ENCODE results near the gene CDC42EP4.
"Not testable (repeated sequence)": the region's sequence is repeated elsewhere in the genome, so short reads cannot be mapped to it uniquely, and the experiment has no call there.

Gene CDC42EP4

GRCh38 chr17:73318836-73319235 is 7.0 kb upstream of the CDC42EP4 start:
- no peak for DNase-seq

DNA sequence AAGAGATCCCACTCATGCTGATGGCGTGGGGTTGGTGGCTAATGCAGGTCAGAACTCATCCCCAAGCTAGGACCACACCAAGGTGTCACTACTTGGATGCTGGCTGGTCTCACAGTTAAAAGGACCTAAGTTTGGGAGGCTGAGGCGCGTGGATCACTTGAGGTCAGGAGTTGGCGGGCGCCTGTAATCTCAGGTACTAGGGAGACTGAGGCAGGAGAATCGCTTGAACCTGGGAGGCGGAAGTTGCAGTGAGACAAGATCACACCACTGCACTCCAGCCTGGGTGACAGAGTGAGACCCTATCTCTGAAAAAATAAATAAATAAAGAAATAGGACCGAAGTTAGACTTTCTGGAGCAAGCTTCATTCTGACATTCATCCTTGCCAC is 6.6 kb upstream of the CDC42EP4 start:
- no peak for DNase-seq

DNA sequence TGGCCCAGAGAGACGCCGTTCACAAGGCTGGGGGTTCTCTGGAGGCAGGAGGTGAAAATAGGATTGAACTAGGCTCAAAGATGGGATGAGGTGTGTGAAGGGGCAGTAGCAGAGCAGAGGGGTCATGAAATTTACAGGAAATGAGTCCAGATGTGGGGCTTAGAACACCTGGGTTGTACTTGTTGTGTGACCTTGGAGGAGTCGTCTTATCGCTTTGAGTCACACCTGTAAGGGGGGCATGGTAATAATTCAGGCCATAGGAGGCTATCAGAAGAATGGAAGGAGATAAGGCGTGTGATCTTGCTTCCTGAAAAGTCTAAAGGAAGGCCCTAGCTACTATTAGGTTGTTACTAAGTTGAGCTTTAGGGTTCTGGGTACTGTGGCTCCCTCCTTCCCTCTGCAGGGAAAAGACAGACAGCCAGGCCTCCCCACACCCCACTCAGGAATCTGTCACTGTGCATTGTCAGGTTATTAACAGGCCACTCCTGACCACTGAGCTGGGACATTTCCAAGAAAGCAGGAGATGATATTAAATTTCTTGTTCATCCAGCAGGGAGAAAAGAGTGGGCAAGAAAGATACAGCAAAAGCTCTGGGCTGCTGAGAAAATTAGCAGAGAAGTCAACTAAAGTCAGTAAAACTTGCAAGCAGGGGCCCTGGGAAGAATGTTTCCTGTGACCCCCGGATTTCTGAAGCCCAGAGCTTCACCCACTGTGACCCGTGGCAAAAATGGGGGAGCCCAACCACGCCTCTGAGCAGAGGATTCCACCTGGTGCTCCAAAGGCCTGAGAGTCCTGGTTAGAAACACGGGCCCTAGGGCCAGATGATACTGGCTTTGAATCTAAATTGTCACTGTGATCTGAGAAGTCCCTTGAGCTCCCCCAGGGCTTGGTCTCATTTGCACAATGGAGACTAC is 6.0 kb upstream of the CDC42EP4 start:
- no peak for DNase-seq

GRCh38 chr17:73316919-73317505 is 5.2 kb upstream of the CDC42EP4 start:
- DNase-seq: no peak

- DNase-seq: no peak
These were observed 3.7 kb upstream of the CDC42EP4 start for GRCh38 chr17:73315471-73315870.

DNA sequence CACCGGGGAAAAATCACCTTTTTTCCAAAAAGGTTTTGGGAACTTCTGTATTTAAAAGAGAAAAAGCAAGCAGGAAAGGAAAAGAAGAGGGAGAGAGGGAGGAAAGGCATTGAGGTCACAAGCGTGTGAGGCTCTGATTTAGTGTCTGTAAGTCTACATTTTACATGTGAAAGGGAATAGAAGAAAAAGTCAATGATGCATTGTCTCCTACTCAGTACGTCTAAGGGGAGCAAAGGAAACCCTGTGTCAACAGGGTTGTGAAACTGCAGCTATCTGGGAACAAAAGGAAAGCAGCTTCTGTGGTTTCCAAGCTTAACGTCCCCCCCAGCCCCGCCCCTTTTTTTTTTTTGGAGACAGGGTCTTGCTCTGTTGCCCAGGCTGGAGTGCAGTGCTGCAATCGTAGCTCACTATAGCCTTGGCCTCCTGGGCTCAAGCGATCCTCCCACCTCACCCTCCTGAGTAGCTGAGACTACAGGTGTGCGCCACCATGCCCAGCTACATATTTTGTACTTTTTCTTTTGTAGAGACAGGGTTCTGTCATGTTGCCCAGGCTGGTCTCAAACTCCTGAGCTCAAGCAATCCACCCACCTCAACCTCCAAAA is 1.8 kb upstream of the CDC42EP4 start:
- DNase-seq: no peak

DNA sequence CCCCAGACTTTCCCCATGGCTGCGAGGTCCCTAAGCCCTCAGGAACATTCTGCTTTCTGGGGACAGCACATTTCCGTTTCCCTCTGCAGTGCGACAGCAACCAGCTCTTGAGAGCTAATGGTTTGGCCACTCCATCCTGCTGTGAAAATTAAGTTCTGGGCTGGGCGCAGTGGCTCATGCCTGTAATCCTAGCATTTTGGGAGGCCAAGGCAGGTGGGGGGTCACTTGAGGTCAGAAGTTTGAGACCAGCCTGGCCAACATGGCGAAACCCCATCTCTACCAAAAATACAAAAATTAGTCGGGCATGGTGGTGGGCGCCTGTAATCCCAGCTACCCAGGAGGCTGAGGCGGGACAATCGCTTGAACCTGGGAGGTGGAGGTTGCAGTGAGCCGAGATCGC is 1.1 kb upstream of the CDC42EP4 start:
- not testable (repeated sequence) for DNase-seq

- DNase-seq: no peak
These were observed 397 bp downstream of the CDC42EP4 start for GRCh38 chr17:73311428-73311780.

DNA sequence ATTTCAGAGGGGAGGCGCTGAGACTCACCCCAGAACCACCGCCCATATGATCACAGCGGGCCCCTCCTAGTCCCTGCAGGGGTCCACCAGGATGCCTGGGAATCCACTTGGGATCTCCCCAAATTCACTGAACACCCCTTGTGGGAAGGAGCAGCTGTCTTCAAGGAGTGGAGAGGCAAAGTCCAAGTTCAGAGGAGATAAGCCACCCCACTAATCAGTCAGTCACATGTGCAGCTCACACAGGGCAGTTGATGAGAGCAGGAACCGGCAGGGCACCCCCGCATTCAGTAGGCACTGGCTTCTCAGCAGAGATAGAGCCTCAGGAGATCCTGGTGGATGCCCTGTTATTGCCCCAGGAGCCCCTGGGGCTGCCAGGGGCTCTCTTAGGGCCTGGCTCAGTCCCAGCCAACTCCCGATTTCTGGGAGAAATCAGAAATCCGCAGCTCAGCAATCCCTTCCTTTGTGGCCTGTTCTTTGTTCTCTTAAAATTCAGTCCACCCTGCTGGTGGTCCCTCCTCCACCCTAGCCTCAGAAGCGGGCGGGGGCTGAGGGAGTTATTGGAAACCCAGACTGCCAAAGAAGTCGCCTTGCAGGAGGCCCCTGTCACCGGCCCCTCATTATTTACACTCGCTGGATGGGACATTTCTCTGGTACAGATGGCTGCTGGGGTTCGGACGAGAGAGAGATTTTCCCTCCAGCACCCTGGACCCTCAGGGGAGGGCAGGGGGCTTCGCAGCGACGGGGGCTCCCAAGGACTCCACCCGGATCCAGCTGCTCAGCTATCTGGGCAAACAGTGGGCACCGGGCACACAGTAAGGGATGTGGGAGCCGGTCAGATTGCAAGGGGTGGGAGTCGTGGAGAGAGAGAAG is 1.8 kb downstream of the CDC42EP4 start:
- peak; percentile 35 for DNase-seq

DNA sequence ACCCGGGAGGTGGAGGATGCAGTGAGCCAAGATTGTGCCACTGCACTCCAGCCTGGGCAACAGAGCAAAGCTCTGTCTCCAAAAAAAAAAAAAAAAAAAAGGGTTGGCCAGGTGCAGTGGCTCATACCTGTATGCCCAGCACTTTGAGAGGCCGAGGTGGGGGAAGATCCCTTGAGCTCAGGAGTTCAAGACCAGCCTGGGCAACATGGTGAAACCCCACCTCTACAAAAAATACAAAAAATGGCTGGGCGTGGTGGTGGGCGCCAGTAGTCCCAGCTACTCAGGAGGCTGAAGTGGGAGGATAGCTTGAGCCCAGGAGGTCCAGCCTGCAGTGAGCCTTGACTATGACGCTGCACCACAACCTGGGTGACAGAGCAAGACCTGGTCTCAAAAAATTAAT is 2.8 kb downstream of the CDC42EP4 start:
- DNase-seq: not testable (repeated sequence)

DNA sequence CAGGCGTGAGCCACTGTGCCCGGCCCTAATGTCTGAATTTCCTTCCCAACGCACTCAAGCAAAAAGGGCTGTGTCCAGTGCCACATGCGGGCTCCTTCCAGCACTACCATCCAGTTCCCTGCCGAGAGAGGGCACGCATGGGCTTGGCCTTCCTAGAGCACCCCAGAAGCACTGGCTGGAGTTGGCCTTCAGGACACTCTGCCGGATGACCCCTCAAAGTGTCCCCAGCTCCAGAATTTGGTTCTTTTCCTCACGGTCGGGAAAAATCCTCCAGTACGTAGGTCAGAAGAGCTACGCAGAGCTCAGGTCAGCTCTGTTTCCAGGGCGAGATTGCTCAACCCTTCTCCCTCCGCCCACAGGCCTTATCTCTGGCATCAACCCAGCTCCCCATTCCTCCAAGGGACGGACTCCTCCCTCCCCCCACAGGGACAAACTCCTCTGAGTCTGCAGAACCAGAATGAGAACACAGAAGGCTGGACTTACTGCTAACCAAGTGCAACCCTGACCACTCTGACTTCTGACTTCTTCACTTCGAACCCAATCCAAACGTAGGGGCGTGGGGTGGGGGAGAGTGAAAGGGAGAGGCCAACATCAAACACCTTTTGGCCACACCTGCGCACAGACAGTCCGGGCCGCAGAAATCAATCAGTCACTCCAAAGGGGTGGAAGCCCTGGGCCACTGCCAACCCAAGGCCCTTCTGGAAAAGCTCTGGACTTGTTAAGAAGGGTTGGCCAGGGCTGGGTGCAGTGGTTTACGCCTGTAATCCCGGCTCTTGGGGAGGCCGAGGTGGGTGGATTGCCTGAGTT is 3.6 kb downstream of the CDC42EP4 start:
- peak; percentile 96 for DNase-seq

DNA sequence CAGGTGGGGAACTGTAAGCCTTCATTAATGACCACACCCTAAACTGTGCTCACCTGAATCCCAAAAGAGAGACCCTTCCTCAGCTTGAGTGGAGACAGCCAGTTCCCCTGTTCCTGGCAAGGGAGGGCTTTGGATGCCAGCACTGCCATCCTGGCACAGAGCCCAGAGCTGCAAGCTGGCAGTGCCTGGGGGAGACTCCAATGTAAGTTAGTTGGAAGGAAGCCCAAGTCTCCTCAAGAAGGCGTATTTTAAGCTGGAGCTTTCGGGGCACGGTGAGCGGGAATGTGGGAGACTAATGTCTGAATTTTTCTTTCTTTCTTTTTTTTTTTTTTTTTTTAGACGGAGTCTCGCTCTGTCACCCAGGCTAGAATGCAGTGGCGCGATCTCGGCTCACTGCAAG is 4.7 kb downstream of the CDC42EP4 start:
- DNase-seq: no peak

- no peak for DNase-seq
These were observed 5.7 kb downstream of the CDC42EP4 start for GRCh38 chr17:73305845-73306836.

GRCh38 chr17:73304971-73305812 is 6.6 kb downstream of the CDC42EP4 start:
- peak; percentile 94 for DNase-seq

- DNase-seq: no peak
These were observed 7.4 kb downstream of the CDC42EP4 start for GRCh38 chr17:73304438-73304837.

DNA sequence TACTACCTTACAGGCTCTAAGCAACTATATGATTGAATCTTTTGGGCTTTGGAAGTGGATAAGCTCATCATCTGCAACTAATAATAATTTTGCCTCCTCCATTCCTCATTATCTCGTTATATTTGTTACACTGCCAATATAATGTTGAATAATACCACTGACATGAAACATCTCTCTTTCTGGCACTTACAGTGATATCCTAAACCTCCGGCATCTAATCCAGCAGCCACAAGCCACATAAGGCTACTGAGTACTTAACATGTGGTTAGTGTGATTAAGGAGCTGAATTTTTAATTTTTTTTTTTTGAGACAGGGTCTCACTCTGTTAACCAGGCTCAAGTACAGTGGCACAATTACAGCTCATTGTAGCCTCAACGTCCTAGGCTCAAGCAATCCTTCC is 9.6 kb downstream of the CDC42EP4 start:
- DNase-seq: peak; percentile 28

DNA sequence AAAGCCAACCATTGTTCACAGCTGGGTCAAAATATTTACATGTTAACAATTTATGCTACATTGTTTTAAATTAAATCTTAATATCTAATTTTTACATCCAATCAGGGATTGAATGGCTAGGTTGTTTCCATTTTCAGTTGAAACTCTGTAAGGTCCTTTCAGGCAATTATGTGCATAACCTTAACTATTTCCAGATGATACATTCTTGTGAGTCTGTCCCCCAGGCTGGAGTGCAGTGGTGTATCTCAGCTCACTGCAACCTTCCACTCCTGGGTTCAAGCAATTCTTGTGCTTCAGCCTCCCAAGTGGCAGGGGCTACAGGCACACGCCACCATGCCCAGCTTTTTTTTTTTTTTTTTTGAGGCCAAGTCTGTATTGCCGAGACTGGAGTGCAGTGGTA is 10.4 kb downstream of the CDC42EP4 start:
- DNase-seq: no peak

DNA sequence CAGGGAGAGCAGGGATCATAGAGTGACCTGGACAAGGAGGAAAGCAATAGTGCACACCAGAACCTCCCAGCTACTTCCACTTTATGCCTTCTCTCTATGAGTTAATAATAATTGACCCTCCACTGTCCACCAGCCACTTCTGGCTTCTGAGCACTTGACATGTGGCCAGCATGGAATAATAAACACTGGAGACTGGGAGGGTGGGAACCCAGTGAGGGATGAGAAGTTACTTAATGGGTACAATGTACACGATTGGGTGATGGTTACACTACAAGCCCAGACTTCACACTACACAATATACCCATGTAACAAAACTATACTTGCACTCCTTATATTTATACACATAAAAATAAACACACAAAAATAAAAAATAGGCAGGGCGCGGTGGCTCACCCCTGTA is 11.4 kb downstream of the CDC42EP4 start:
- DNase-seq: no peak

DNA sequence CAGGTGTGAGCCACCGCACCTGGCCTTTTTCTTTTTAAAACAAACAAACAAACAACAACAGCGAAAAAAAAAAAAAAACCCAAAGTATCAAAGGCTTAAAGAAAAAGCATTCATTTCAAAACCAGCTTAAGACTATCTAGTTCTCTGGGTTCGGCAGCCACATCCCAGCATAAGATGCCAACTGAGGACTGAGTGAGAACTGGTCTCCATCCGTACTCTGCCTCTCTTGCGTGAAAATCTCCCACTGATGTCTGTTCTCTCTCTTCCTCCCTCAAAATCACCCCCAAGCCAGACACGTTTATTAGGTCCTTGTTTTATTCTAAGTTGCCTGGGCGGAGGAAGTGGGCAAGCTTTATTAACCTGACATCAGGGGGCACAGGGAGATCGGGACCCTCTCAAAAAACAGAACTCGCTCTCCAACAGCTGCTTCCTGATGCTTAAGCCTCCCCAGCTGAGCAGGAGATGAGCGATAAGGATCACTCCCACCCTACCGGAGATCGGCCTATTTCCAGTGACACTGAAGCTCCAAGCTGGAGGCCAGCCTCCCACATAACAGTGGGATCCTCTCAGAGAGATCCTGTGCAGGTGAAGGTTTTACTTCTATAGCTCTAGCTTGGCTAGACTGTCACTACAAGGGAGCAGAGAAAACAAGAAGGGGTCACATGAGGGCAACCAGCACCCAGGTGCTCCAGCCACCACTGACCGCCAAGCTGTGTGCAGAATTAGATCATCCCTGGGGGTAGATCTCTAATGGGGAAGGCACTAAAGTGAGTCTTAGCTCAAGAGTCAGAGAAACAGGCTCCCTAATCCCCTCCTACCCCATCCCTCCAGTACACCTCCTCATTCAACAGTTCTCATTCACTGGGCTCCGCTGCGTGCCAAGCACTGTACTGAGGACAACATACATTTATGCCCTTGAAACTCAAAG is 13.6 kb downstream of the CDC42EP4 start:
- DNase-seq: peak; percentile 58
